ENCODE data around the gene C9.

DNA sequence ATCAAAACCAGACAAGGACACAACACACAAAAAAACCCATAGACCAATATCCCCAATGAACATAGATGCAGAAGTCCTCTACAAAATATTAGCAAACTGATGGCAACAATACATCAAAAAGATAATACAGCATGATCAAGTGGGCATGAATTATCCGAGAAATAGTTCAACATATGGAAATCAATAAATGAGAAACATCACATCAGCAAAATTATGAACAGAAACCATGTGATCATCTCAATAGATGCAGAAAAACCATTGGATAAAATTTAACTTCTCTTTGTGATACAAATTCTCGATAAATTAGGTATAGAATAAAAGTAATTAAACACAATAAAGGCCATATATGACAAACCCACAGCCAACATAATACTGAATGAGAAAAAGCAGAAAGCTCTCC, 69.6 kb downstream of the C9 start:
- TF ChIP-seq, protein P1, sequence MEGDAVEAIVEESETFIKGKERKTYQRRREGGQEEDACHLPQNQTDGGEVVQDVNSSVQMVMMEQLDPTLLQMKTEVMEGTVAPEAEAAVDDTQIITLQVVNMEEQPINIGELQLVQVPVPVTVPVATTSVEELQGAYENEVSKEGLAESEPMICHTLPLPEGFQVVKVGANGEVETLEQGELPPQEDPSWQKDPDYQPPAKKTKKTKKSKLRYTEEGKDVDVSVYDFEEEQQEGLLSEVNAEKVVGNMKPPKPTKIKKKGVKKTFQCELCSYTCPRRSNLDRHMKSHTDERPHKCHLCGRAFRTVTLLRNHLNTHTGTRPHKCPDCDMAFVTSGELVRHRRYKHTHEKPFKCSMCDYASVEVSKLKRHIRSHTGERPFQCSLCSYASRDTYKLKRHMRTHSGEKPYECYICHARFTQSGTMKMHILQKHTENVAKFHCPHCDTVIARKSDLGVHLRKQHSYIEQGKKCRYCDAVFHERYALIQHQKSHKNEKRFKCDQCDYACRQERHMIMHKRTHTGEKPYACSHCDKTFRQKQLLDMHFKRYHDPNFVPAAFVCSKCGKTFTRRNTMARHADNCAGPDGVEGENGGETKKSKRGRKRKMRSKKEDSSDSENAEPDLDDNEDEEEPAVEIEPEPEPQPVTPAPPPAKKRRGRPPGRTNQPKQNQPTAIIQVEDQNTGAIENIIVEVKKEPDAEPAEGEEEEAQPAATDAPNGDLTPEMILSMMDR (IDR thresholded peaks at IDR 0.05), result no peak
- no peak for TF ChIP-seq POLR2A (IDR thresholded peaks at IDR 0.05)
